ENCODE measurements around the gene CHI3L2. TPM values are rescaled to one million over a fixed set of nuclear protein-coding genes. Genes with fewer than 3 reads are reported as not detected.

Gene CHI3L2
- total and polyA plus RNA-seq, 8 donors, result 1.4 to 28.1 (median 2.8) TPM; not detected in 3

DNA sequence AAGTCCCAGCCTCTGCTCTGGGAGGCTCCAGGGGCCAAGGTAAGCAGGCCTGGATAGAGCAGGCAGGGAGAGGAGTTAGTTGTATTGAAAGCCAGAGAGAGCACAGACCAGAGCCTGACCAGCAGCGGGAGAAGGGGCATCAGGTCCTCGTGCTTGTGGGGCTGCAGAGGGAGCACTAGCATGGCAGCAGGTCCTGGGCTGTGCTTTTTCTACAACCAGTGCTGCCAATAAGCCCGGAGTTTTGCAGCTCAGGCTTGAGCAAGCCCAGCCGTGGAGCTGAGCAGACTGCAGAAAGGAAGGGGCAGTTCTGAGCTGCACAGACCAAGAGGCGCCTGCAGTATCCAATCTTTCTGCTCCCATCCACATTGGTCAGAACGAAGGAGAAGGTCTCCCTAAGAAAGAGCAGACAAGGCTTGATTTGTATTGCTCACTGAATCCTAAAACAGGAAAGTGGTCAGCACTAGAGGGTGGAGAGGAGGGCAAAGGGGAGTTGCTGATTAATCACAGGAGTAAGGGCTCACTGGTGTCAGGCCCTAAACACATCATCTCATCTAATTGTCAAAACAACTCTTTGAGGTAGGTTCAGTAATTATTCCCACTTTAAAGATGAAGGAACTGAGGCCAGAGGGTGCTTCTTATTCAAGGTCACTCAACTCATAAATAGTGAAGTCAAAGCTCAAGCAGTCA, 29.8 kb upstream of the CHI3L2 start:
- H3K4me3 ChIP-seq, result peak overlapping the region in 2 of 4 donors; percentile 38 to 40
- intact Hi-C loops (cut with DNase I; ENCODE audit: low total_unique reads), result no loop called here
- peak overlapping the region in 3 of 5 donors; percentile 9 to 92 (median 18) for H3K27ac ChIP-seq
- H3K9me3 ChIP-seq, result no peaks in the 10 kb centered on the region
- 62 to 79% (median 68%) methylated on average over 5 to 6 of the region's 6 CpGs for WGBS, 5 donors
- H3K4me1 ChIP-seq, result peaks cover 63 to 98% (median 72%) of the 10 kb centered on the region in 4 donors
- TF ChIP-seq, protein P1, sequence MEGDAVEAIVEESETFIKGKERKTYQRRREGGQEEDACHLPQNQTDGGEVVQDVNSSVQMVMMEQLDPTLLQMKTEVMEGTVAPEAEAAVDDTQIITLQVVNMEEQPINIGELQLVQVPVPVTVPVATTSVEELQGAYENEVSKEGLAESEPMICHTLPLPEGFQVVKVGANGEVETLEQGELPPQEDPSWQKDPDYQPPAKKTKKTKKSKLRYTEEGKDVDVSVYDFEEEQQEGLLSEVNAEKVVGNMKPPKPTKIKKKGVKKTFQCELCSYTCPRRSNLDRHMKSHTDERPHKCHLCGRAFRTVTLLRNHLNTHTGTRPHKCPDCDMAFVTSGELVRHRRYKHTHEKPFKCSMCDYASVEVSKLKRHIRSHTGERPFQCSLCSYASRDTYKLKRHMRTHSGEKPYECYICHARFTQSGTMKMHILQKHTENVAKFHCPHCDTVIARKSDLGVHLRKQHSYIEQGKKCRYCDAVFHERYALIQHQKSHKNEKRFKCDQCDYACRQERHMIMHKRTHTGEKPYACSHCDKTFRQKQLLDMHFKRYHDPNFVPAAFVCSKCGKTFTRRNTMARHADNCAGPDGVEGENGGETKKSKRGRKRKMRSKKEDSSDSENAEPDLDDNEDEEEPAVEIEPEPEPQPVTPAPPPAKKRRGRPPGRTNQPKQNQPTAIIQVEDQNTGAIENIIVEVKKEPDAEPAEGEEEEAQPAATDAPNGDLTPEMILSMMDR (IDR thresholded peaks at IDR 0.05), result peak in 1 of 7 experiments; percentile 3
- TF ChIP-seq POLR2A (IDR thresholded peaks at IDR 0.05), result no peak
- H3K36me3 ChIP-seq, result peaks cover 29 to 55% (median 42%) of the 10 kb centered on the region in 4 donors
- DNase-seq, result peak in 1 of 2 donors; percentile 55
- no peaks in the 10 kb centered on the region for H3K27me3 ChIP-seq

- intact Hi-C loops (cut with DNase I; ENCODE audit: low total_unique reads), result no loop called here
- peaks cover 0 to 10% (median 0%) of the 10 kb centered on the region in 3 donors for H3K27me3 ChIP-seq
- H3K9me3 ChIP-seq, result no peaks in the 10 kb centered on the region
- peak overlapping the region; percentile 11 to 97 (median 93) for H3K27ac ChIP-seq
- H3K36me3 ChIP-seq, result peaks cover 29 to 50% (median 42%) of the 10 kb centered on the region in 4 donors
- TF ChIP-seq POLR2AphosphoS5 (IDR thresholded peaks at IDR 0.05) (no peak), POLR2A (IDR thresholded peaks at IDR 0.05) (no peak), EP300 (IDR thresholded peaks at IDR 0.05) (no peak)
- TF ChIP-seq, protein P1 (IDR thresholded peaks at IDR 0.05), result no peak
- no peak for DNase-seq
- peaks cover 58 to 96% (median 70%) of the 10 kb centered on the region in 4 donors for H3K4me1 ChIP-seq
- WGBS, 5 donors, result 79 to 89% (median 85%) methylated on average over 5 of the region's 5 CpGs
- peak overlapping the region; percentile 23 to 40 (median 33) for H3K4me3 ChIP-seq
Observed at GRCh38 chr1:111198836-111199235, 28.7 kb upstream of the CHI3L2 start.

DNA sequence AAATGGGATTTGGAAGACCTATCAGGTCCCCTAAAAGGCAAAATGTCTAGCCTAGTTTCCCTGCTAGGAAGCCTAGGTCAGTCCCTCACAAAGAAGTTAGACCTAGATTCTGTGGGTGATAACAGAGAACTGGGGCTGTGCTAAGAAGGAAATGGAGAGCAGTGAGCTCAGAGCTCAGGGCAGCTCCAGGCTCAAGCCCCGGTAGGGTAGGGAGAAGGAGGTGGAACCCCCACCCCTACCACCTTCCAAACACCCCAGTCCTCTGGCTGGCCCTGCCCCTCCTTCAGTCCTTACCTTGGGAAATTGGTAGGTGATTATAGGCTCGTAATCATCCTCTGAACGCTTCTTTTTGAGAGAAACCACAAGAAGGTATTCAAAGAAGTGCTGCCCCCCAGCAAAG, 28.2 kb upstream of the CHI3L2 start:
- TF ChIP-seq EP300 (IDR thresholded peaks at IDR 0.05), result no peak
- no peak for TF ChIP-seq POLR2A (IDR thresholded peaks at IDR 0.05)
- no peak for TF ChIP-seq POLR2AphosphoS5 (IDR thresholded peaks at IDR 0.05)
- TF ChIP-seq, protein P1 (IDR thresholded peaks at IDR 0.05), result no peak
- Histone ChIP-seq H3K4me3 (peak overlapping the region; percentile 23 to 40 (median 33)), H3K4me1 (peaks cover 53 to 92% (median 69%) of the 10 kb centered on the region in 4 donors), H3K9me3 (no peaks in the 10 kb centered on the region), H3K27ac (peak overlapping the region; percentile 73 to 97 (median 93)), H3K36me3 (peaks cover 26 to 46% (median 38%) of the 10 kb centered on the region in 4 donors), H3K27me3 (peaks cover 0 to 15% (median 0%) of the 10 kb centered on the region in 3 donors)
- no peak for DNase-seq
- intact Hi-C loops (cut with DNase I; ENCODE audit: low total_unique reads), result no loop called here
- 77 to 100% (median 81%) methylated on average over 3 of the region's 3 CpGs for WGBS, 5 donors

- TF ChIP-seq EP300 (IDR thresholded peaks at IDR 0.05), result no peak
- peak in 1 of 4 donors; percentile 18 for TF ChIP-seq POLR2A (IDR thresholded peaks at IDR 0.05)
- TF ChIP-seq, protein P1 (IDR thresholded peaks at IDR 0.05), result no peak
- TF ChIP-seq POLR2AphosphoS5 (IDR thresholded peaks at IDR 0.05), result peak in 2 of 3 donors; percentile 17 to 79
- Histone ChIP-seq H3K27ac (peak within 1 kb of the TSS; percentile 73 to 97 (median 93)), H3K9me3 (no peaks in the 10 kb centered on the region), H3K4me1 (peaks cover 57 to 92% (median 69%) of the 10 kb centered on the region in 4 donors), H3K27me3 (peaks cover 0 to 21% (median 0%) of the 10 kb centered on the region in 3 donors), H3K36me3 (peaks cover 21 to 38% (median 31%) of the 10 kb centered on the region in 4 donors), H3K4me3 (peak within 1 kb of the TSS; percentile 23 to 40 (median 33))
- intact Hi-C loops (cut with DNase I; ENCODE audit: low total_unique reads), result no loop called here
- peak; percentile 70 to 88 for DNase-seq
- WGBS, 5 donors, result 37 to 63% (median 54%) methylated on average over 16 to 17 of the region's 17 CpGs
Observed at GRCh38 chr1:111199881-111200801, 27.4 kb upstream of the CHI3L2 start, which contains the start of gene DENND2D. Gene DENND2D (minus strand): TSS chr1:111200646. CDS start chr1:111200459, 187 bp downstream.

All from stomach (tissue), 9 donors.